Common myeloid progenitor, CD34-positive (primary cell): Measurements from ENCODE around the gene TIMP2.

Experiments
- CTCF ChIA-PET: fragments of 350-600 bp; sonication (Branson Sonifier 250); formaldehyde crosslinking; loops from one replicate; lab custom pipeline; 2021; ENCODE audit warnings: antibody characterized with exemption; lab: Charles Lee
- POLR2A ChIA-PET: fragments of 350-600 bp; sonication (Branson Sonifier 250); formaldehyde crosslinking; loops from one replicate; lab custom pipeline; 2021; ENCODE audit warnings: antibody characterized with exemption; lab: Charles Lee
- DNase-seq, 3 donors: peaks; one replicate each; pipeline versions ENCODE4 v3.0.0 to v3.0.0-alpha.2; 2013
- H3K27ac ChIP-seq, 2 experiments: 1 replicate in 1 of 2; 2 replicates in 1 of 2; pipeline ENCODE4 v1.7.0; 2013; ENCODE audit warnings: inconsistent platforms in 2 of 2, low read length in 2 of 2, mild to moderate bottlenecking in 2 of 2, low read depth in 1 of 2, moderate library complexity in 1 of 2; ENCODE audit not compliant: severe bottlenecking in 2 of 2, insufficient read depth in 1 of 2, poor library complexity in 1 of 2
- H3K27me3 ChIP-seq, 5 experiments: replicated peaks in 2 of 5; 1 replicate in 3 of 5; 2 replicates in 2 of 5; pipeline versions ENCODE4 v1.6.1 to v1.7.0; 2013; ENCODE audit warnings: low read length in 4 of 5, mild to moderate bottlenecking in 2 of 5, moderate library complexity in 2 of 5, inconsistent platforms in 1 of 5; ENCODE audit not compliant: insufficient read depth in 5 of 5, control insufficient read depth in 4 of 5
- H3K36me3 ChIP-seq, 4 experiments: 1 replicate in 2 of 4; 2 replicates in 2 of 4; pipeline versions ENCODE4 v1.6.1 to v1.7.0; 2013; ENCODE audit warnings: low read length in 3 of 4, control low read depth in 1 of 4, mild to moderate bottlenecking in 1 of 4; ENCODE audit not compliant: control insufficient read depth in 4 of 4, insufficient read depth in 4 of 4
- H3K4me1 ChIP-seq, 4 experiments: 1 replicate in 3 of 4; 2 replicates in 1 of 4; pipeline versions ENCODE4 v1.6.1 to v1.7.1; 2013; ENCODE audit warnings: low read length in 3 of 4, mild to moderate bottlenecking in 3 of 4, control low read depth in 1 of 4, inconsistent platforms in 1 of 4, moderate library complexity in 1 of 4; ENCODE audit not compliant: control insufficient read depth in 4 of 4, insufficient read depth in 4 of 4; ENCODE audit errors: control extremely low read depth in 1 of 4
- H3K4me3 ChIP-seq, 7 experiments: 1 replicate in 4 of 7; 2 replicates in 3 of 7; pipeline versions ENCODE4 v1.5.1 to v1.7.0; 2013; ENCODE audit warnings: mild to moderate bottlenecking in 7 of 7, low read length in 6 of 7, moderate library complexity in 6 of 7, inconsistent platforms in 2 of 7, low read depth in 2 of 7, control low read depth in 1 of 7; ENCODE audit not compliant: insufficient read depth in 4 of 7, control insufficient read depth in 1 of 7; ENCODE audit errors: extremely low read depth in 1 of 7
- H3K9me3 ChIP-seq, 5 experiments: 1 replicate in 4 of 5; 2 replicates in 1 of 5; pipeline versions ENCODE4 v1.6.1 to v1.7.1; 2013; ENCODE audit warnings: low read length in 4 of 5, mild to moderate bottlenecking in 2 of 5, inconsistent platforms in 1 of 5, low read depth in 1 of 5, moderate library complexity in 1 of 5; ENCODE audit not compliant: control insufficient read depth in 4 of 5, insufficient read depth in 2 of 5; ENCODE audit errors: control extremely low read depth in 1 of 5
- WGBS: methylation state at CpG from one replicate; pipeline ENCODE4 v1.1.5; 2013; ENCODE audit not compliant: insufficient coverage; 5-methylcytosine and 5-hydroxymethylcytosine counted together

The TIMP2 gene

DNA sequence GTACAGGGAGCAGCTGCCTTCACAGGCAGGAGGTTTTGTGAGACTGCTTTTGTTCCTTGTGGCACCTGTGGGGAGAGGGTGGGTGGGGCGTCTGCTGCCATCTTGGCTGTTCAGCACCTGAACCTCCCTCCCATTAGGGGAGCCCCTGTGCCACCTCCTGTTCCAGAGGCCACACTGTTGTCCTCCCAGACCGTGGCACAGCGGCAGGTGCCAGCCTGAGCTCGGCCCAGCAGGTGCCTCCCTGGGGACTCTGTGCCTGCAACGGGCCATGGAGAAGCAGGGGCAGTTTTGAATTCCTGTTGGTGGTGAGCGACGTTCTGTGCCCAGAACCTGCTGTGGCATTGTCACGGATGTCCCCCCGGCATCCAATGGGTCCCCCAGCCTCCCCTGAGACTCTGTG is 44.7 kb upstream of the TIMP2 start:
- 91% methylated on average over 9 of the region's 9 CpGs for WGBS
- Histone ChIP-seq H3K9me3 (no peaks in the 10 kb centered on the region), H3K27me3 (no peaks in the 10 kb centered on the region), H3K4me1 (peaks cover 0 to 9% (median 5%) of the 10 kb centered on the region in 4 experiments), H3K27ac (no peak overlapping the region), H3K4me3 (no peak overlapping the region), H3K36me3 (peaks cover 0 to 4% (median 0%) of the 10 kb centered on the region in 4 experiments)
- DNase-seq, result no peak
- ChIA-PET POLR2A (no interaction called here), CTCF (interaction anchor here (1.0 to 2.8 kb wide), 3 partner anchors 16 to 96 kb away, joined by 3 to 20 read pairs (median 5); no protein-coding TSS in a partner anchor)

GRCh38 chr17:78967782-78968362 is 42.7 kb upstream of the TIMP2 start:
- POLR2A ChIA-PET, result no interaction called here
- Histone ChIP-seq H3K27ac (no peak overlapping the region), H3K4me3 (no peak overlapping the region), H3K27me3 (no peaks in the 10 kb centered on the region), H3K9me3 (no peaks in the 10 kb centered on the region), H3K36me3 (peaks cover 0 to 2% (median 0%) of the 10 kb centered on the region in 4 experiments), H3K4me1 (peaks cover 0 to 9% (median 5%) of the 10 kb centered on the region in 4 experiments)
- 91% methylated on average over 19 of the region's 21 CpGs for WGBS
- no peak for DNase-seq
- CTCF ChIA-PET, result interaction anchor here (0.6 to 1.1 kb wide), 3 partner anchors 14 to 105 kb away, joined by 3 read pairs; no protein-coding TSS in a partner anchor

- H3K27ac ChIP-seq, result no peak overlapping the region
- peaks cover 0 to 9% (median 5%) of the 10 kb centered on the region in 4 experiments for H3K4me1 ChIP-seq
- ChIA-PET CTCF (interaction anchor here (1.1 to 2.0 kb wide), 3 partner anchors 104 to 124 kb away, joined by 3 to 6 read pairs (median 4); no protein-coding TSS in a partner anchor), POLR2A (interaction anchor here (0.5 kb wide), 1 partner anchor 101 kb away, joined by 4 read pairs; no protein-coding TSS in a partner anchor)
- 95% methylated on average over 22 of the region's 23 CpGs for WGBS
- H3K4me3 ChIP-seq, result no peak overlapping the region
- no peaks in the 10 kb centered on the region for H3K27me3 ChIP-seq
- peaks cover 0 to 2% (median 0%) of the 10 kb centered on the region in 4 experiments for H3K36me3 ChIP-seq
- DNase-seq, result no peak
- no peaks in the 10 kb centered on the region for H3K9me3 ChIP-seq
These were observed 41.9 kb upstream of the TIMP2 start for GRCh38 chr17:78966910-78967600.

GRCh38 chr17:78966123-78966813 is 41.1 kb upstream of the TIMP2 start:
- no peaks in the 10 kb centered on the region for H3K9me3 ChIP-seq
- no peak for DNase-seq
- peaks cover 0 to 4% (median 3%) of the 10 kb centered on the region in 4 experiments for H3K4me1 ChIP-seq
- CTCF ChIA-PET, result interaction anchor here (1.6 to 2.0 kb wide), 2 partner anchors 114 to 123 kb away, joined by 4 to 6 read pairs; no protein-coding TSS in a partner anchor
- H3K4me3 ChIP-seq, result no peak overlapping the region
- H3K36me3 ChIP-seq, result no peaks in the 10 kb centered on the region
- H3K27me3 ChIP-seq, result no peaks in the 10 kb centered on the region
- POLR2A ChIA-PET, result no interaction called here
- over 99% methylated on average over 22 of the region's 26 CpGs for WGBS
- no peak overlapping the region for H3K27ac ChIP-seq

DNA sequence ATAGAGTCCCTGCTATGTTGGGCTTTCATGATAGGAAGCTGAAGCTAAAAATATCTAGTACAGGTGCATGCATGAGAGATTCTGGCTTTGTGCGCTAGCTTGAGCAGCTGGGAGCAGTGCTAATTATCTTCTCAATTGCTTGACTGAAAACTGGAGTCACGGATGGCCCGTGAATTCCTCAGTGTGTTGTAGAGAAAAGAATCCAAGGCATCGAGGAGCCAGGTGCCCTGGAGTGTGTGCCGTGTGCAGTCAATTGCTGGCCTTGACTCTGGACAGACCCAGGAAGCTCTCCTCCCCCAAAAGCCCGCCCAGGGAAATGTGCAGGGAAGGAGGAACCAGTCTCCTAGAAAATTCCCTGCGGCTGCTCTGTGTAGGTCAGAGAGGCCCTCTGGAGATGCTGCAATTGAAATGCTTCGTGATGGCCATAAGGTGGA is 40.3 kb upstream of the TIMP2 start:
- ChIA-PET POLR2A (no interaction called here), CTCF (interaction anchor here (0.8 to 2.0 kb wide), 4 partner anchors 18 to 122 kb away, joined by 3 to 6 read pairs (median 4); no protein-coding TSS in a partner anchor)
- DNase-seq, result no peak
- 85% methylated on average over 7 of the region's 8 CpGs for WGBS
- H3K4me3 ChIP-seq, result no peak overlapping the region
- no peaks in the 10 kb centered on the region for H3K9me3 ChIP-seq
- H3K36me3 ChIP-seq, result no peaks in the 10 kb centered on the region
- no peaks in the 10 kb centered on the region for H3K4me1 ChIP-seq
- no peaks in the 10 kb centered on the region for H3K27me3 ChIP-seq
- H3K27ac ChIP-seq, result no peak overlapping the region

GRCh38 chr17:78963378-78963777 is 38.2 kb upstream of the TIMP2 start:
- Histone ChIP-seq H3K4me3 (no peak overlapping the region), H3K4me1 (no peaks in the 10 kb centered on the region), H3K27ac (no peak overlapping the region), H3K9me3 (no peaks in the 10 kb centered on the region), H3K36me3 (no peaks in the 10 kb centered on the region), H3K27me3 (no peaks in the 10 kb centered on the region)
- ChIA-PET POLR2A (no interaction called here), CTCF (interaction anchor here (1.6 kb wide), 1 partner anchor 8 kb away, joined by 6 read pairs; no protein-coding TSS in a partner anchor)
- WGBS, result 89% methylated on average over 3 of the region's 6 CpGs
- no peak for DNase-seq
